Activated T-cell treated with anti-CD3 and anti-CD28 coated beads for 4 hours (primary cell): Measurements from ENCODE around the gene GABPB2.
"Not testable (repeated sequence)": the region's sequence is repeated elsewhere in the genome, so short reads cannot be mapped to it uniquely, and the experiment has no call there.

ENCODE experiments used
- DNase-seq: peaks from one replicate; pipeline ENCODE4 v3.0.0-alpha.2; 2020

Gene GABPB2

DNA sequence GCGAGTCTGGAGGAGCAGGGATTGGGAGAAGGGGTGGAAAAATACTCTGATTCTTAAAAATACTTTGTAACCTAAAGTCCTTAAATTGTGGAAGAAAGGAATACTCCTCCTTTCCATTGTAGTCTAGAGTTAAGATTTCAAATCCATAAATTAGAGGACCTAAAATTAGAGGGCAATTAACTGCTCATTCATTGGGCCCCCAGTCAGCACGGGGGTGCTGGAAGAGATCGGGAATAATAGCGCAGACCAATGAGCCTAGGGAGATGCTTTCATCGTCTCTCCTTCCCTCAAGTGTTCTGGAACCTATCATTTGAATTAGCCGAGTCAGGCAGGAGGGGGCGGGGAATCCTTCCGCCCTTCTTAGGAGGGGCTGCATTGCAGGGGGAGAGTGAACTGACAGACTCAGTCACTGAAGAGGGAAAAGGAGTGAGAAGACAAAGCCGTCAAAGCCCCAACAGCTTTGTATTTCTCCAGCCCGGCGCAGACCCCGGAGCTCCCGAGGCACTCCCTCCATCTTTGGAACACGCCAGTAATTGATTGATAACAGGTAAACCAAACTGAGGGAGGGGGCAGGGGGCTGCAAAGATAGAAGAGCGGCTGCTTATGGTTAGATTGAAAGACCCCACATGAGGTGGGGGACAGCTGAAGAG, 10.4 kb upstream of the GABPB2 start, which contains the start of gene MLLT11:
Gene MLLT11, plus strand, starts transcription at position 391 of the 650 bp plus-strand sequence. CDS start 6,828 bp downstream, outside the sequence.
- no peak for DNase-seq

DNA sequence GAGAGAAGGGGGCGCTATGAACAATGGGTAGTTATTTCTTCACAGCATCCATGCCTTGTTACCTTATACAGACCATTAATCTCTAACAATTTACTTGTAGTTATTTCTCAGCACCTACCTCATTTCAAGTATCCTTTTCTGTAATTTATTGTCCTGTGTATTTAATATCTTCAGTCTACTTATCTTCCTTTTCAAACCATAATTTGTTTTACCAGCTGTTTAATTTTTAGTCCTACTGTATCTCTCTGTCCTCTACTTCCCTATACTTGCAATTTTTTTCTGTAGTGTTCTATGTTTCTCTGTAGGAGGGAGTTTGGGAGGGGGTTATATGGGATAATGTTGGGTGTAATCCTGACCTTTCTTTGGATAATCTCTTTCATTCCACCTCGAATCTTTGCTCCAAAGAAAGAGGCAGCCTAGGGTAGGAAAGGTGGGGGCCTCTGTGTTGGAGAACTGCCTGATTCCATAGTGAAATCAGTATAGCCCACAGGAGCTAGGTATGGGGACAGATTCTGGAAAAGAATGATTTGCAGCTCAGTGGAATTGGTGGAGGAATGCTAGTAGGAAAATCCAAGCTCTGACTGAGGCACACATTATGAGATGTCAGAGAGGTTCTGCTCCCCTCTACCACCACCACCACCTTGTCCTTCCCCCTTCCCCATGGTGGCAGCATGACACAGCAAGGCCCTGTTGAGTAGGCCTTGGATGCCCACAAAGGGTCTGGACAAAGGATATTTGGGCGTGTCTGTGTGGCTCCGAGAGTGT, 9.7 kb upstream of the GABPB2 start:
- DNase-seq: no peak

DNA sequence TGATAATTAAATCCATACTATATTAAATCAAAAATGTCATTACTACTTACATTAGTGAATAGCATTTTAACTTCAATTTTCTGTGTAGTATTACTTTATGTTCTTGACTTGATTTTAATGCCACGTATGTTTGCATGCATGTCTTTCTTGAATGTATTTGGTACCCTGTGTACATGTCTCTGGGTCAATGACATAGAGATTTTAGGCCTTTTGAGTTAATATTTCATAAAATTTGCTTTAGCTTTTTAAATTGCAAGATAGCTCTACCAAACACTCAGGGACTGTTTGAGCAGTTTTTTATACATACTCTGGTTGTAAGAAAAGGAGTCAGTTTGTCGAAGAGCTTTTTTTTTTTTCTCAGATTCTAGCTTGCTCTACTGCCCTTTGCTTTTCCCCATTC, 8.9 kb upstream of the GABPB2 start:
- no peak for DNase-seq

DNA sequence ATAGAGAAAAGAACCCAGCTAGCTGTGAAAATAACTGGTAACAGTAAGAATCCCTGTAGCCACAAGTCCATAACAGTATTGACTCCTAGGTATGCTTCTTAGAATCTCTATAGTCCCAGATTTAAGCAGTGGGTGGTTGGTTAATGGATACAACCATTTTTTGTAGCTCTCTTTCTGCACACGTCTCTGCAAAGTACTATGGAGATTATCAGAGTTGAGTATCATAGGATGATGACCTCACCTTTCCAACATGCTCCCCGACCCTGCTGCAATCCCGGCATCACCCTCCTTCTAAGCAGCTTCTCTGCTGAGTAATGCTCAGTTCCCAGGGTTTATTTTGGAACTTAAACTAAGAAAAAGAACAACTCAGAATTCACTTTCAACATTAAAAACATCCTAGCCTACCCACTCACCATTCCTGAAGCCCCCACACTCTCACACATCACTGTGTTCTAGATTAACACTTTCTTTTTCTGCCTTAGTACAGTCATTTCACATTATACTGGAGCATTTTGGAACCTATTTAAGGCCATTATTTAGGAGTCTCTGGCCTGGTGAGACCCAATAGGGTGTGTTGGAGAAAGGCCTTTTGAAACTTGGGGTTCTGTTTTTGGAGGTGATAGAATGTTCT, 7.7 kb upstream of the GABPB2 start:
- DNase-seq: no peak

DNA sequence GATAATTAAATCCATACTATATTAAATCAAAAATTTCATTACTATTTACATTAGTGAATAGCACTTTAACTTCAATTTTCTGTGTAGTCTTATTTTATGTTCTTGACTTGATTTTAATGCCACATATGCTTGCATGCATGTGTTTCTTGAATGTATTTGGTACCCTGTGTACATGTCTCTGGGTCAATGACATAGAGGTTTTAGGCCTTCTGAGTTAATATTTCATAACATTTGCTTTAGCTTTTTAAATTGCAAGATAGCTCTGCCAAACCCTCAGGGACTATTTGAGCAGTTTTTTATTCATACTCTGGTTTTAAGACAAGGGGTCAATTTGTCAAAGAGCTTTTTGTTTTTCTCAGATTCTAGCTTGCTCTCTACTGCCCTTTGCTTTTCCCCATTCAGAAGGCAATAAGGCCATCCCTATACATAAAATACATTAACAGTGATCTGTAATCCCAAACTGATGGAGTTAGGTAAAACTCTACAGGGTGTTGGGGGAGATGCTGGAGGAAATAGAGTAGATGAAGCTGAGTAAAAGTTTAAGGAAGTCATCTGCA, 5.4 kb upstream of the GABPB2 start:
- DNase-seq: no peak

DNA sequence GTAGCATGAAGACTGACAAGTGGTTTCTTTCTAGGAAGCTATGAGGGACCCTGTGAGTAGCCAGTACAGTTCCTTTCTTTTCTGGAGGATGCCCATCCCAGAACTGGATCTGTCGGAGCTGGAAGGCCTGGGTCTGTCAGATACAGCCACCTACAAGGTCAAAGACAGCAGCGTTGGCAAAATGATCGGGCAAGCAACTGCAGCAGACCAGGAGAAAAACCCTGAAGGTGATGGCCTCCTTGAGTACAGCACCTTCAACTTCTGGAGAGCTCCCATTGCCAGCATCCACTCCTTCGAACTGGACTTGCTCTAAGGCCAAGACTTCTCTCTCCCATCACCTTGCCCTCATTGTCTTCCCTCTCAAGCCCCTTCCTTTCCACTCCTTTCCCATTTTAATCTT, 3.4 kb upstream of the GABPB2 start:
- DNase-seq: no peak

DNA sequence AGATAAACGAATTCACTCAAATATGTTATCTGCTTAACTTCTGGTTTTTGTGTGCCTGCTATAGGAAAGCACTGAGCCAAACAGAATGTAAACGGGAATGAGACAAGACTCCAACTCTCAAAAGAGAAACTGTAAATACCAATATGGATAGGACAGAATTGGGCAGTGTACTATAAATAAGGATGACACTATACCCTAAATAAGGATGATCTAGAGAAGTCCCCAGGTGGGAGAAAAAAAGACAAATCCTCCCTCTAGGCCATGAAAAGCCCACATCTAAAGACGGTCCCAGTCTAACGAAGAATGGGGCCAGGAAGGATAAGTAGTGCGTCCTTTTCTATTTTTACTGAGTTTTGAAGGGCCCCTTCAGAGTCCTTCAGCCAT, 1.5 kb upstream of the GABPB2 start:
- DNase-seq: no peak

DNA sequence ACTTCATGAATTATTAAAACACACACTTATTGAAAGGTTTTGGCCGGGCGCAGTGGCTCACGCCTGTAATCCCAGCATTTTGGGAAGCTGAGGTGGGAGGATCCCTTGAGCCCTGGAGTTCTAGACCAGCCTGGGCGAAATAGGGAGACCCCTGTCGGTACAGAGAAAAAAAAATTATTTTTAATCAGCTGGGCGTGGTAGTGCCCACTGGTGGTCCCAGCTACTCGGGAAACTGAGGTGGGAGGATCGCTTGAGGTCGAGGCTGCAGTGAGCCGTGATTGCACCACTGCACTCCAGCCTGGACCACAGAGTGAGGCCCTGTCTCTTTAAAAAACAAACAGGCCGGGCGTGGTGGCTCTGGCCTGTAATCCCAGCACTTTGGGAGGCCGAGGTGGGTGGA, 1.7 kb downstream of the GABPB2 start:
- DNase-seq: no peak

DNA sequence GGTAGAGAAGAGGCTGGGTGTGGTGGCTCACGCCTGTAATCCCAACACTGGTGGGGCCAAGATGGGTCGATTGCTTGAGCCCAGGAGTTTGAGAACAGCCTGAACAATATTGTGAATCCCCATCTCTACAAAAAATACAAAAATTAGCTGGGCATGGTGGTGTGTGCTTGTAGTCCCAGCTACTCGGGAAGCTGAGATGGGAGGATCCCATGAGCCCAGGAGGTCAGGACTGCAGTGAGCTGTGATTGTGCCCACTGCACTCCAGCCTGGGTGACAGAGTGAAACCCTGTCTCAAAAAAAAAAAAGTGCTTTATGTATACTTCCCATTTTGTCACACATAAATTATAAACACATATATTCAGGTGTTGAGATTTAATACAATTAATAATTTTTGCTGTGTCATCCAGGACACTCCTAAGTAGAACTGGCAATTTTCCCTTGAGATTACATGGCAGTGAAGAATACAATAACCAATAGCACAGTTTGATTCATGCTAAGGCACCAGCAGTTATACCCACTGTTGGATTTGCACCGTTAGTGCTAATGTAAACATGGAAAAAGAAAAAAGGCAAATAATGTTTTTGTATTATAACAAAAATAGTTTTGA, 15.5 kb downstream of the GABPB2 start:
- no peak for DNase-seq

DNA sequence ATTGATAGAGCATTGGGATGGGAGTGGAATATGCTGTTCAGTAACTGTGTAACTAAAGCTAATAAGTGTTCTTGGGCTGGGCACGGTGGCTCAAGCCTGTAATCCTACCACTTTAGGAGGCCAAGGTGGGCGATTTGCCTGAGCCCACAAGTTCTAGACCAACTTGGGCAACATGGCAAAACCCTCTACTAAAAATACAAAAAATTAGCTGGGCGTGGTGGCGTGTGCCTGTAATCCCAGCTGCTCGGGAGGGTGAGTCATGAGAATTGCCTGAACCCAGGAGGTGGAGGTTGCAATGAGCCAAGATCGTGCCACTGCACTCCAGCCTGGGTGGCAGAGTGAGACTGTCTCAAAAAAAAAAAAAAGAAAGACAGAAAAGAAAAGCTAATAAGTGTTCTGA, 26.9 kb downstream of the GABPB2 start:
- DNase-seq: not testable (repeated sequence)

DNA sequence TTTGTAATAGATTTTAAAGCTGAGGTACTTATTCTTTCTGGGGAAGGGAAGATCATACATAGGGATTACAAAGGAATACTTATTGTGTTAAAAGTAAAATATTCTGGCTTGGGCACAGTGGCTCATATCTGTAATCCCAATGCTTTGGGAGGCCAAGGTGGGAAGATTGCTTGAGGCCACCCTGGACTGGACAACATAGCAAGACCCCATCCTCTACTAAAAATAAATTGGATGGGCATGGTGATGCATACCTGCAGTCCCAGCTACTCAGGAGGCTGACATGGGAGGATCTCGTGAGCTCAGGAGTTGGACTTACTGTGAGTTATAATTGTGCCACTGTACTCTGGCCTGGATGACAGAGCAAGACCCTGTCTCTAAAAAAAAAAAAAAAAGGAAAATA, 27.6 kb downstream of the GABPB2 start:
- no peak for DNase-seq

DNA sequence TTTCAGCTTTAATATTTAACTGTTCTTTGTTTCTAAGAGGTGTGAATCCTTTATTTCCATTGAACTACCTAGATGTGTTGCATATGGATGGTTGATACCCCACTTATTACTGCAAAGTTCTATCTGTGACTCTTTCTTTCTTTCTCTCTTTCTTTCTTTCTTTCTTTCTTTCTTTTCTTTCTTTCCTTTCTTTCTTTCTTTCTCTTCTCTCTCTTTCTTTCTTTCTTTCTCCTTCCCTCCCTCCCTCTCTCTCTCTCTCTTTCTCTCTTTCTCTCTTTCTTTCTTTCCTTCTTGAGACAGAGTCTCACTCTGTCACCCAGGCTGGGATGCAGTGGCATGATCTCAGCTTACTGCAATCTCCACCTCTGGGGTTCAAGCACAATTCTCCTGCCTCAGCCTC, 34.1 kb downstream of the GABPB2 start:
- DNase-seq: no peak

DNA sequence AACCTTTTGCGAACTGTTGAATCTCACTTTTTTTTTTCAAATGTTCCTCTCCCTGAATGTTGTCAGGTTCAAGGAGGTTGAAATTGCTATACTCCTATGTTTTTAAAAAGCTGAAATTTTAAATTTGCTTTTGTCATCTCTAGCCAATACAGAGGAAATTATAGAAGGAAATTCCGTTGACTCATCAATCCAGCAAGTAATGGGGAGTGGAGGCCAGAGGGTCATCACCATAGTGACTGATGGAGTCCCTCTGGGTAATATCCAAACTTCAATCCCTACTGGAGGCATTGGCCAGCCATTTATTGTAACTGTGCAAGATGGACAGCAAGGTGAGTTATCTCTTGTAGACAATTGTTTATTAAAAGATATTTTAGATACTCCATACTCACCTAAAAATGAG, 36.3 kb downstream of the GABPB2 start:
- no peak for DNase-seq

DNA sequence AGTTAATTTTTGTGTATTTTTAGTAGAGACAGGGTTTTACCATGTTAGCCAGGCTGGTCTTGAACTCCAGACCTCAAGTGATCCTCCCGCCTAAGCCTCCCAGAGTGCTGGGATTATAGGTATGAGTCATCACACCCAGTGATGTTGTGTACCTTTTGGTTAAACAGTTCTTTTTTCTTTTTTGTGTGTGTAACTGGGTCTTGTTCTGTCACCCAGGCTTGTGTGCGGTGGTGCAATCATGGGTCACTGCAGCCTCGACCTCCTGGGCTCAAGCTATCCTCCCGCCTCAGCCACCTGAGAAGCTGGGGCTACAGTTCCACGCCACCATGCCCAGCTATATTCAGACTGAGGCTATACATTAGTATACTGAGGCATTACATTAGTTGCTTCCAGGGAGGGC, 37.8 kb downstream of the GABPB2 start:
- DNase-seq: no peak

DNA sequence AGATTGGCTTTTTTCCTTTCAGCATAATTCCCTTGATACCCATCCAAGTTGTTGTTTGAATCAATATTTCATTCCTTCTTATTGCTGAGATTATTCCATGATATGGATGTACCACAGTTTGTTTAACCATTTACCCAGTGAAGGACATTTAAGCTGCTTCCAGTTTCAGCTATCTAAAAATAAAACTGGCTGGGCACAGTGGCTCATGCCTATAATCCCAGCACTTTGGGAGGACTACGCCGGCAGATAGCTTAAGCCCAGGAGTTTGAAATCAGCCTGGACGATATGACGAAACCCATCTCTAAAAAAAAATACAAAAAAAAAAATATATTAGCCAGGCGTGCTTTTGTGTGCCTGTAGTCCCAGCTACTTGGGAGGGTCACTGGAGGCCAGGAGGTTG, 43.3 kb downstream of the GABPB2 start:
- DNase-seq: no peak

DNA sequence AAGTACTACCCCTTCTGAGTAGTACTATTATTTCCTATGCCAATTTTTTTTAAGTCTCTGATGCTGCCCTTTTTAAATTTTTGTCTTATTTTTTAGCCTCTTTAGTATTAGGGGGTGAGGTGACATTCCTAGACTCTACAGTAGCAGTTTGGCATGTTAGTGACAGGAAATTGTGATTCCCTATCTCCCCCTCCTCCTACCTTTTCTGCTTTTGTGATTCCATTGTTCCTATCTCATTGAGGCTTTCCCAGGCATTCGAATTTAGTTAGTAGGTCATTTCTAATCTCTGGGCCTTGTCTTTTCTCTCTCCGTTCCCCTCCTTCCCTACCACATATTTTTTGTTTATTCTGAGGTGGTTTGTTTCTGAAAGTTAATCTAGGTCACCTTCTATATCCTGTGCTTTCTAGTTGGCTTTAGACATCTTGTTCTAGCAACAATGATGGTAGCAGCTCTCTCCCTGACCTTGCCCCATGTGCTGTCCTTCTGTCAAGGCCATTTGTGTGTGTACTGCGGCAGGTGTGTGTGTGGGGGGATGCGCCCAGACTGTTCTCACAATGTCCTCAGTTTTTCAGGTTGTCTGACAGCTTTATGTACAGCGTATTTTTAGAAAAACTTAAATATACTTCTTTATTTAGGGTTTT, 54.3 kb downstream of the GABPB2 start:
- no peak for DNase-seq

DNA sequence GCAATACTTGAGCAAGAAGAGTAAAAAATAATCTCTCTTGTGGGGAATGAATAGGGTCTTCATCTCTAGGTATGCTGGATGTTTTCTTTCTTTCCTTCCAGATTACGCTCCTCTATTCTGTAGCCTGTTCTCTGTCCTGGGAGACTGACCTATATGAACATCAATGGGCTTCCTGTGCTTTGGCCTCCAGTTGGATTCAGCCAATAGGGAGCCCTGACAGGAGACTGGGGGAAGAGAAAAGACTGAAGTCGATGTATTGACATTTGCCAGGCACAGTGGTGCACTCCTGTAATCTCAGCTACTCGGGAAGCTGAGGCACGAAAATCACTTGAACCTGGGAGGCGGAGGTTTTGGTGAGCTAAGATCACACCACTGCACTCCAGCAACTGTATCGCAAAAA, 58.2 kb downstream of the GABPB2 start:
- no peak for DNase-seq

DNA sequence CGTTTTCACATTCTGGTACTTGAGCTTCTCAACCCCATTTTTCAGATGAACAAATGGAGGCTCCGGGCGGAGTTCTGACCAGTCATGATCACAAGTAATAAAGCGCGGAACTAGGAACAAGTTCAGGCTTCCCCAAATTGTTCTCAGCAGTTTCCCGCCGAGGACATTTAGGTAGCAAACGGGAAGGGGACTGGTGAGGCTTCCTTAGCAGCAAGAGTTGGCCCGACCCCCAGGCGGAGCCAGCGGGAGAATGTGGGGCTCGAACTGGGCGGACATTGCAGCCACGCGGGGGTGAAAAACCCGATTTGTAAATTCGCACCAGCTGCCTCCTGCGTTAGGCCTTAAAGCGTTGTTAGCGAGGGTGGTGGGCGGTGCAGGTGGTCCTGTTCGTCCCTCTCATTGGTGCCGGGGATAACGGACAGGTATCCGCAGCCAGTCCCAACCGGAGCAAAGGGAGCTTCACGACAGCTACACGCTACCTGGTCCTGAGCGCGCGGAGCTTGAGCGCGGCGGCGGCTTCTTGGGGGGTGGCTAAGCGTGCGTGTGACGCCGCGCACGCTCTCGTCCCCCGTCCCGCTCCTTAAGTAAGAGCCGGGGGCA, 60.5 kb downstream of the GABPB2 start:
- DNase-seq: peak; percentile 62

DNA sequence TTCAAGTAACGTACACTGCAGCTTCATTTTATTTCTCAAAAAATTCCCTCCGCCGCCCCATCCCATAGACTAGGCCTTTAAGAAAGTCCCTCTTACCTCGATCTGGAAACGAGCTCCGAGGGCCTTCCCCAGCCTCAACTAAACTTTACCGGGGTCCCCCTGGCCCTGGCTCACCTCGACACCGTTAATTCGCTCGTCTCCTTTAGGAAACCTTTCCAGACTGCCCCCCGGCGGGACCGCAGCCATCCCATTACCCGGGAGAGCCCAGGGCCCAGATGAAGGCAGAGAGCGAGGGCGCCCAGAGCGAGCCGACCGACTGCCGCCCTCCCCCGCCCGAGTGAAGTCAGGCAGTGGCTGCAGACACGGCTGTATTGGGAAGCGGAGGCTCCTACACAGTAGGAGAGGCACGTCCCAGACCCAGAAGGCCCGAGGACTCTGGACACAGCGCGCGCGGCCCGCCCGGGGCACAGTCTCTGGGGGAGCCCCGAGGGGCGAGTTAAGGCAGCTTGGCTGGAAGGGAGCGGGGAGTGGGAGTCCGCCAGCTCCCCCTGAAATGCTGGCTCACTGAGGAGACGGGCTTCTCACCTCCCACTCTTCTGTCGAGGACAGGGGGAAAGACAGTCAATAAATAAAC, 61.3 kb downstream of the GABPB2 start:
- no peak for DNase-seq

DNA sequence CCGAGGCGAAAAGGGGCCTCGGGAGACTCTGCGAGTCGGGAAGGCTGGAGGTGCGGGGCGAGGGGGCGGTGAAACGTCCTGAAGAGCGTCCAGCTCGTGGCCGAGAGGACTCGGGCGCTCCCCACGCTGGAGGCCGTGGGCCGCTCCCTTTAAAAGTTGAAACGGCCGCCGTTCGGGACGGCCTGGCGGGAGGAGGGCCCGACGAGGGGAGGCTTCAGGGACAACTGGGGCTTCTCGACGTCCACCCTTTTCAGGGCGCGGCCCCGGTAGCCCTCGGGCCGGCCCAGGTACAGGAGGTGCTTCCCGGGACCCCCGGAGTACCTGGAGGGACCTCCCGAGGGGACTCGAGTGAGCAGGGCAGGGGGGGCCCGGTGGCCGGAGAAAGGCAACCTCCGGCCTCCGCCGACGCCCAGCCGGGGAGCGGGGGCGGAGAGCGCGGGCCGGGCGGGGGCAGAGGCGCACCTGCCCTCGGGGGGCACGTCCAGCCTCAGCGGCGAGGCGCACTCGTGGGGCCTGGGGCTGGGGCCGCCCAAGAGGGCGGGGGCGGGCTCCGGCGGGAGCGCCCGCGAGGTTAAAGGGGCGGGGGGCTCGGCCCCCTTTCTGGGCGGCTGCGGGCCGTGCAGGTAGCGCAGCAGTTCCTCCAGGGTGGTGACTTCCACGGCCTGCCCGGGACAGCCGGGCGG, 61.9 kb downstream of the GABPB2 start:
- no peak for DNase-seq

DNA sequence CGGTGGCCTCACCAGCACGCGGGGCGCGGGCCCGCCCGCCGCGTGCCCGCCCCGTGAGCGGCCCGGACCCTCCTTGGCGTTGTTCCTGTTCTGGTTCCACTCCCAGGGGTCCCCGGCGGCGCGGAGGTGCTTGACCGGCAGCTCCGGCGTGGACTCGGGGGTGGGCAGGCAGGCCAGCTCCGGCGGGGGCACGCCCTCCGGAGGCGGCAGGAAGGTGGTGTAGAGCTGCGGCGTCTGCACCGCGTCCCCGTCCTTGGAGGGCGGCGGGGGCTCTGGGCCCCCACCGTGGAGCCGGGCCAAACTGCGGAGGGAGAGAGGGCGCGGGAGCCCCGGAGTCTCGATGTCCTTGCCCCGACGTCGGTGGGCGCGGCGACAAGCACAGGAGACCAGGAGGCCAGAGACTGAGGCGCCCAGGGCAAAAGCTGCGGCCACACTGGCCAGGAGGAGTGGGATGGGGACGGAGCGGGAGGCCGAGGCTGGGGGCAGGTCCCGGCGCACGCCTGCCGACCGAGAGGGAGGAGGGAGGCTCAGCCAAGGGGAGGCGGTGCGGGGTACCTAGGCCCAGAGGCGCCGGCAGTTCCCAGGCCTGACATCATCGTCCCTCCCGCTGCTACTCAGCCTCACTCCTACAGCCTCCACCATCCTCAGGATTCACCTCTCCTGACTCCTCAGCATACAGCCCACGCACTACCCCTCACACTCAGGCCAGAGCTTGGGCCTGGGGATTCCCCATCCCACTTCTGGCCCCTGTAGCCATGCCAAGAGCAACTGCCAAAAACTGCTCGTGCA, 62.7 kb downstream of the GABPB2 start:
- no peak for DNase-seq
